NCI-H510A (cell line): Measurements from ENCODE around the gene SEC62.
A peak's percentile ranks its signal among the peaks of the same experiment; 100 is the strongest.
"Not testable (repeated sequence)": the region's sequence is repeated elsewhere in the genome, so short reads cannot be mapped to it uniquely, and the experiment has no call there.

Experiments
- DNase-seq: peaks from one replicate; lab custom pipeline; 2025; lab: John Stamatoyannopoulos, UW

The SEC62 gene

GRCh38 chr3:170016057-170016456 is 49.5 kb downstream of the SEC62 start:
- DNase-seq: no peak

- DNase-seq: not testable (repeated sequence)
Observed at GRCh38 chr3:170019306-170019705, 52.7 kb downstream of the SEC62 start.

DNA sequence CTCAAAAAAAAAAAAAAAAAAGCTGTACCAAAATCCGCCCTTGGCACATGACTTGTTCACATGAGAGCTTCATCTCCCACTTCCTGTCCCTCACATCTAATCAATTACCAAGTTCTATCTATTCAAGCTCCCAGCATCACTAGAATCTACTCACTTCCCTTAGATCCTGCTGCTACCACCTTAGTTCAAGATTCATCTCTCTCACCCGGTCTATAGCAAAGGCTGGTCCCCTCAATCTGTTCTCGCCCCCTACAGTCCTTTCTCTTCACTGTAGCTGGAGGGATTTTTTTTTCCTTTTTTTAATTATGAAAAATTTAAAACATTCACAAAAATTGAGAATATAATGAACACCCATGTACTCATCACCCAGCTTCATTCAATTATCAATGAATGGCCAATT is 54.5 kb downstream of the SEC62 start:
- DNase-seq: no peak

DNA sequence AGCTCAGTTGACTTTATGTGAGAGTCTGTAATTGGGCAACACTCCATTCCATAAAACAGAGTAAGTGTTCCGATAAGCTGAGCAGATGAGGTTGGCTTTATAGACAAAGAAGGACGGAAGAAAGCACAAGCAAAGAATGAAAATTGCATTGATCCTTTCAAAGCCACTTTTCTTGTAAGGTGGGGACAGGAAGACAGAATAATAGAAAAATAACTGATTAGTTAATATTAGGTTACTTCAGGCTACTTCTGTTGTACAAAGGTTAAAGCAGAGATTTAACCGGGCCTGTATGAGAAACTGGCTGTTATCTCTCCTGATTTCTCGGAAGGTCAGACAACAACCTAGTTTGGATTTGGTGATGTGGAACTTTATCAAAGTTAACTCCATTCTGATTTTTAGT is 55.7 kb downstream of the SEC62 start:
- no peak for DNase-seq

- DNase-seq: no peak
Observed at GRCh38 chr3:170023165-170023564, 56.6 kb downstream of the SEC62 start.

DNA sequence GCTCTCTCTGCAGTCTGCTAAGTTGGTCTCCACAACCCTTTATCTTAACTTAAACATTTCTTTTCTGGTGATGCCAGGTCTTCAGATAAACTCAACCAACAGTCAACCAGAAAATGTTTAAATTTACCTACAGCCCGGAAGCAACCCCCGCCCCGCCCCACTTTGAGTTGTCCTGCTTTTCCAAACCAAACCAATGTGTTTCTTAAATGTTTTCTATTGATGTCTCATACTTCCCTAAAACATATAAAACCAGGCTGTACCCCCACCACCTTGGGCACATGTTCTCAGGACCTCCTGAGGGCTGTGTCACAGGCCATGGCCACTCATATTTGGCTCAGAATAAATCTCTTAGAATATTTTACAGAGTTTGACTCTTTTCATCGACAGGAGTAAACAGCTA is 58.0 kb downstream of the SEC62 start:
- DNase-seq: no peak

- DNase-seq: no peak
Observed at GRCh38 chr3:170027233-170028102, 60.9 kb downstream of the SEC62 start.

GRCh38 chr3:170033489-170033888 is 66.9 kb downstream of the SEC62 start:
- DNase-seq: no peak

DNA sequence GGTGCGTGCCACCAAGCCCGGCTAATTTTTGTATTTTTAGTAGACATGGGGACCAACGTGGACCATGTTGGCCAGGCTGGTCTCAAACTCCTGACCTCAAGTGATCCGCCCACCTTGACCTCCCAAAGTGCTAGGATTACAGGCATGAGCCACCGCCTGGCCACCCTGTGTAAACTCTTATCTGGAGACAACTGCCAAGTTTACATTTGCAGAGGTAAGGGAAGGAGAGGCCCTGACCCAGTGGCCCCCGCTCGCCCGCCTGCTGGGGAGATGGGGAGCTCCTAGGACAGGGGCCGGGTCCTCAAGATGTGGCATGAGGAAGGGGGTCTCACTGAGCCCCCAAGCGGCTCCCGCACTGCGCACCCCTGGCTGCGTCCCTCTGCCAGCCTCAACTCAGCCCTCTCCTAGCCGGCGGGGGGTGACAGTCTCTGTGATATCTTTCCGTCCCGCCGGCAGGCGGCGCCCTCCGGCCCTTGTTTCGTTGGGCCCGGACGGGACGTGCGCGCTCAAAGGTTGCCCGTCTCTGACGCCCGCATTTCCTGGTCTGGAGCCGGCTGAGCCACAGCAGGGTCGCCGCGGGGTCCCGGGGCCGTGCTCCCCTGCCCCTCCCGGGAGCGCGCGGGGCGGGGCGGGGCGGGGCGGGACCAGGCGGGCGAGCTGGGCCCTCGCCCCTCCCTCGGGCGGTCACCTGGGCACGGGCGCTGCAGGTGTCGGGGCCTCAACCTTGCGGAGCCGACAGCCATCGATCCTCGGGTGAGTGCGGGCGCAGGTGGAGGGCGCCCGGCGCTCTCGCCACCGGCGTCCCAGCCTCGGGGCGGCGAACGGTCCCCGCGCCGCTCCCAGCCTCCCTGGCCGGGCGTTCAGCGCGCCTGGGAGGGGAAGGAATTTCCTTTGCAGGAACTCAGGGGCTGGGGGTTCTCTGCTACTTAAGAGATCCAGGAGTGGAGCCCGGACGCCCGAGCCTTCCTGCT is 71.1 kb downstream of the SEC62 start, which contains the start of gene GPR160:
TSS of gene GPR160 (plus strand) at position 533 of the 971 bp plus-strand sequence. CDS start 45,978 bp downstream, outside the sequence.
- DNase-seq: peak; percentile 93

DNA sequence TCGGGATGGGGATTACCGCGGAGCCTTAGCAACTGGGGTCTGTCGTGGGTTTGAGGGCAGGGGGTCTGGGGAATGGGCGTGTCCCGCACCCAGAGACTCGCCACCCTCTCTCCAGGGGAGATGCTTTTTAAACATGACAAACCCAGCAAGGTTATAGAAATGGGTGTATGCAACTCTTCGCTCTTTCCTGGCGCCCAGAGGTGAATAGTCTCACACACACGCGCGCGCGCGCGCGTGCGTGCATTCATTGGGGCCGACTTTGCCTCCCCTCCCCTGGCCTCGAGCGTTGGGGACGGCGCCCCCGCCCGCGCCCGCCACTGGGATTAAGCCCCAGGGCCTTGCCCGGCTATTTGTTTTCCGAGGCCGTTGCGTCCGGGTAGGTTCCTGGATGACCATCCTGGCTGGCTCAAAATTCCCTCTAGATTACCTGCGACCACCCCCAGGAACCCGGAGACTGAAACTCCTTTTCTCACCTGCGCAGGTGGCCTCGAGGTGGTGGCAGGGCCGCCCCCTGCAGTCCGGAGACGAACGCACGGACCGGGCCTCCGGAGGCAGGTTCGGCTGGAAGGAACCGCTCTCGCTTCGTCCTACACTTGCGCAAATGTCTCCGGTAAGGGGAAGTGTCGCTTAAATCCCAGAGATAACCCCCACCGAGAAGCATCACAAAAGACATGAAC is 72.0 kb downstream of the SEC62 start:
- peak; percentile 20 for DNase-seq

- DNase-seq: no peak
Observed at GRCh38 chr3:170040418-170040817, 73.8 kb downstream of the SEC62 start.

DNA sequence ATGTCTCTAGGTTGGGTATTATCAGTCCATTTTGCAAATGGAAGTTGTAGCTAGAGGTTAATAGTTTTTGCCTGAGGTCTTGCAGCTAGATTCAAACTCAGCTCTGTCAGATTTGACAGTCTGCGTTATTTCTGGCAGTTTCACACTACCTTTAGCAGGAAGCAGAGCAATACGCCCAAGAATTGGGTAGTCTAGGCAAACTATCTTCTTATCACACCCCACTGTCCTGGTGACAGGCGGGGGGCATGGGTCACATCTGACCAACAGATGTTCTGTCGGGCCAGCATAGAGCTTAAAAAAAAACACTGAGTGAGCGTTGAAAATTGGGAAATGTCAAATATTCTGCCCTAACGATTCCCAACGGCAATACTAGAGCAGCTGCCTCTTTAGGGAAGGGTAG is 76.9 kb downstream of the SEC62 start:
- DNase-seq: no peak

GRCh38 chr3:170044271-170044670 is 77.7 kb downstream of the SEC62 start:
- no peak for DNase-seq

DNA sequence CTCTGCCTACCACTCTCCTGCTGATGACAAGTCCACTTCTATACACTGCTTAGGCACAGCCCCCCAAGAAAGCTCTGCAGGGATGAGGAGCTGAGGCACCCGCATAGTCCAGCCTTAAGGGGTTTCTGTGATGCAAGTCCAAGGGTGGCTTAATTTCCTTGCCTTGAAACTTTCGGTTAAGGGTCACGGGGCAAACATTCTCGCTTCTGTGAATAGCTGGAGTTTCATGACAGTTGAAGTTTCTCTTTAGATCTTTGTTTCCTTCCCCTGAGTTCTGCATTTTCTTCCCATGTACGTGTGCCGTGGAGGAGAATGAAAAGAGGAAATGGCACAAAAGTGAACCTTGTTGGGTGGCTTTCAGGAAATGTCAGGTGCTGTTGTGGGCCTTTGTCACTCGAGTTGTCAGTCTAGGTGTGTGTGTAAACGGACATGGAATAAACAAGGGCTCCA is 78.2 kb downstream of the SEC62 start:
- DNase-seq: no peak

GRCh38 chr3:170046269-170047132 is 79.9 kb downstream of the SEC62 start:
- DNase-seq: no peak

- DNase-seq: no peak
Observed at GRCh38 chr3:170047133-170047404, 80.5 kb downstream of the SEC62 start.
